ENCODE measurements around the gene DDIT4.
A peak's percentile ranks its signal among the peaks of the same experiment; 100 is the strongest.
"Not testable (repeated sequence)": the region's sequence is repeated elsewhere in the genome, so short reads cannot be mapped to it uniquely, and the experiment has no call there.

Gene DDIT4

DNA sequence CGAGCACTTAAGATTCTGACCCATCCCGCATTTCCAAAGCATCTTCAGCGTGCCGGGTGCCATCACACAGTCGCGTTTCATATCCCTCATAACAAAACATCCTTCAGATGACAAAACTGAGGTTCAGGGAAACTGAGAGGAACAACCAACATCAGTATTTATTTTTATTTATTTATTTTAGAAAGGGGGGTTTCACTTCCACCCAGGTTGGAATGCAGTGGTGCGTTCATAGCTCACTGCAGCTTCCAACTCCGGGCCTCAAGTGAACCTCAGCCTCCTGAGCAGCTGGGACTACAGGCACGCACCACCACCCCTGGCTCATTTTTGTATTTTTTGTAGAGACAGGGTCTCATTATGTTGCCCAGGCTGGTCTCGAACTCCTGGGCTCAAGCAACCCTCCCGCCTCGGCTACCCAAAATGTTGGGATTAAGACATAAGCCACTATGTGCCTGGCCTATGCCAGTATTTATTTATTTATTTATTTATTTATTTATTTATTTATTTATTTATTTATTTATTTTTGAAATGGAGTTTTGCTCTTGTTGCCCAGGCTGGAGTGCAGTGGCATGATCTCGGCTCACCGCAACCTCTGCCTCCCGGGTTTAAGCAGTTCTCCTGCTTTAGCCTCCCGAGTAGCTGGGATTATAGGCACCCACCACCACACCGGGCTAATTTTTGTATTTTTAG is 24.4 kb upstream of the DDIT4 start:
- DNase-seq: not testable (repeated sequence)

DNA sequence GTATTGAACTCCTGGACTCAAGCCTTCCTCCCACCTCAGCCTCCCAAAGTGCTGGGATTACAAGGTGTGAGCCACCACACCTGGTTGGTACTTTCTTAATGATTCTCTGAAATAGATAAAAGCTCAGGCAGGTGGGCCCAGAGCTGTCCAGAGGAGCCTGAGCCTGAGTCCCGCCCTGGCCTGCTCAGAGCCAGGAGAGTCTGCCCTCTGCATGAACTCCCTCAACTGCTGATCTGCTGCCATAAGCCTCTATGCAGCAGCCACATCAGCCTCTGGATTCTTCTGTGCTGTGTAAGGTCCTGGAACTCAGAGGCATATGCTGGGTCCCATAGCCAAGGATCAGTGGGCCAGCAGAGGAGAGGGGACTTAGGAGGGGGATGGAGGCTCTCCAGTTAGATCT is 23.1 kb upstream of the DDIT4 start:
- DNase-seq: no peak

- DNase-seq: no peak
Observed at GRCh38 chr10:72251635-72252034, 22.1 kb upstream of the DDIT4 start.

- no peak for DNase-seq
Observed at GRCh38 chr10:72252972-72253371, 20.8 kb upstream of the DDIT4 start.

DNA sequence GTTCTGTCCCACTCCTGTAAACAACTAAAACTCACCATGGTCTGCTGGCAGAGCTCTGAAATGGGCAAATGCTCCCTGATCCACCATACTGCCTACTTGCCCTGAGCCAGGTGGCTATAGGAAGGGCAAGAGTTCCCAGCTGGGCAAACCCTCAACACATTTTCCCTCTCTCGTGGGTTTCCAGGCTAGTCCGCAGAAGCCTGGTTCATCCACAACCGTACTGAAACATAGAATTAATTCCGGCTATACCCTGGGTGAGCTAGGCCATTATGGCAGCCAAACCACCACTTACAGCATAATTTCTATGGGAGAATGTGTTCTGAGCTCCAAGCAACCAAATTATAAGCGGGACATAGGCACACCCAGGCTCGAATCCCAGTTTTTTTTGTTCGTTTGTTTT is 20.1 kb upstream of the DDIT4 start:
- DNase-seq: no peak

- DNase-seq: peak; percentile 49 to 53
Observed at GRCh38 chr10:72254813-72255568, 18.7 kb upstream of the DDIT4 start.

- no peak for DNase-seq
Observed at GRCh38 chr10:72255977-72256729, 17.6 kb upstream of the DDIT4 start.

DNA sequence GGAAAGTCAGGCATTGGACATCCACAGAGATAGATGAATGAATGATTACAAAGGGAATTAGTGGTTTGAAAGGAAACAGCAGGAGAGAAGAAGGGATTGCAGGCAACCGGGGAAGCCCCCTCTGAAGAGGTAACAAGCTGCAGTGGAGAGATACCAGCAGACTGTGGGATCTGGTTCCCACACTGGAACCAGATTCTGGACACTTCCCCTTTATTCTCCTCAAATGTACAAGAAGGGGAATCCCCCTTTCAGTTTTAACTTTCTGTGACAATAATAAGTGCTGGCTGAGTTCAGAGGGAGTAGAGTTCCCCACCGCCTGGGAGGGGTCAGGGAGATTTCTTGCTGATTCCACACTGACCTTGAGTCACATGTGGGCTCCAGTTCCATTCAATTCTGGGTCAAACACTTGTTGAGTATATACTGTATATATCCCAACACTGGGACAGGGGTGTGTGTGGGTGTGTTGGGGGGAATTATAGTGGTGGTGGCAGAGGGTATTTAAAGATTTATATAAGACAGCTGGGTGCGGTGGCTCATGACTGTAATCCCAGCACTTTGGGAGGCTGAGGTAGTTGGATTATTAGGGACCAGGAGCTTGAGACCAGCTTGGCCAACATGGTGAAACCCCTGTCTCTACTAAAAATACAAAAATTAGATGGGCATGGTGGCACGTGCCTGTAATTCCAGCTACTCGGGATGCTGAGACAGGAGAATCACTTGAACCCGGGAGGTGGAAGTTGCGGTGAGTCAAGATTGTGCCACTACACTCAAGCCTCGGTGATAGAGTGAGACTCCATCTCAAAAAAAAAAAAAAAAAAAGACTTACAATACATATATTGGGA is 16.5 kb upstream of the DDIT4 start:
- DNase-seq: peak in 1 of 2 experiments; percentile 36

DNA sequence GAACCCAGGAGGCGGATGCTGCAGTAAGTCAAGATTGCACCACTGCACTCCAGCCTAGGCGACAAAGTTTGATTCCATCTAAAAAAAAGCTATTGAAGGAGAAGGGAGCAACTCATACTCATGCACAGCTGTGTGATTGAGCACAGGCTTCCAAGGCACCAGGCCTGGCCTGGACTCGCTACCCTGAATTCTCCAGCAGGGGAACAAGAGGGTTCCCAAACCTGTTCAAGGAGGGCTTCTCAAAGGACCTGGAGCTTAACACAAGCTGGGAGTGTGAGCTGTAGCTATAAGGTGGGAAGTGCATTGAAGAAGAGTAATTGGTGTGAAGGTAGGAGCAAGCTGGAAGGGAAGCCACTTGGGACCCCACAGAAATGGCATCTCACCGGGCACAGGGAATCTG is 15.1 kb upstream of the DDIT4 start:
- no peak for DNase-seq

- peak in 1 of 2 experiments; percentile 41 for DNase-seq
Observed at GRCh38 chr10:72259491-72260238, 14.1 kb upstream of the DDIT4 start.

DNA sequence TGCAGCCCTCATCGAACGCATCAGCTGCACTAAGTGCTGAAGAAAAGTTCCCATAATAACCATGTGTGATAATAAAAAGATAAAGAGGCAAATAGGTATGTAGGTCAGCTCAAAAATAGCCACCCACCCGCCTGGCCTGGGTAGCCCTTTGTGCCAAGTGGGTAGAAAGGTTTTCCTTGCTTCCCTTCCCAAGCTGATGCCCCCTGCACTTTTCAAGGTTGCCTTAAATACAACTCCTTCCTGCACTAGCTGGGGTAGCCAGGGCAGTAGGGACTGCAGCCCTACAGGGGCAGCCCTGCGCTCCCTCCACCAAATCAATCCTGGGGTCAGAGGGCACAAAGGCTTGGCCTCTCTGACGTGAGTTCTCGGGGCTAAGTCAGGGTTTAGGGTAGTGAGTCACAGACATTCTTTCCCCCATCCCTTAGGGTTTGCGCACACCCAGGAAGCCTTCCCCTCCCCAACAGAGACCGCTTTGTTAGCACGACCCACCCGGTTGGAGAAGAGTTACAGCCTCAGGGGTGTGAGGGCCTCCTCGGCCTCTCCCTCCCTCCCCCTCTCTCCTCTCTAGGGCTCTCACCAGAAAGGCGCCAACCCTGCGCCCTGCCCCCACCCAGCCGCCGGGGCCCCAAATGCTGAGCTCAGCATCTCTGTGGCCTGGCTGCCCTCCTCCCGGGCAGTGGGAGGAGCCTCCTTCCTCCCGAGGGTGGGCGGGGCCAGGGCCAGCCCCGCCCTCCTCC is 13.3 kb upstream of the DDIT4 start:
- peak; percentile 92 to 94 for DNase-seq

DNA sequence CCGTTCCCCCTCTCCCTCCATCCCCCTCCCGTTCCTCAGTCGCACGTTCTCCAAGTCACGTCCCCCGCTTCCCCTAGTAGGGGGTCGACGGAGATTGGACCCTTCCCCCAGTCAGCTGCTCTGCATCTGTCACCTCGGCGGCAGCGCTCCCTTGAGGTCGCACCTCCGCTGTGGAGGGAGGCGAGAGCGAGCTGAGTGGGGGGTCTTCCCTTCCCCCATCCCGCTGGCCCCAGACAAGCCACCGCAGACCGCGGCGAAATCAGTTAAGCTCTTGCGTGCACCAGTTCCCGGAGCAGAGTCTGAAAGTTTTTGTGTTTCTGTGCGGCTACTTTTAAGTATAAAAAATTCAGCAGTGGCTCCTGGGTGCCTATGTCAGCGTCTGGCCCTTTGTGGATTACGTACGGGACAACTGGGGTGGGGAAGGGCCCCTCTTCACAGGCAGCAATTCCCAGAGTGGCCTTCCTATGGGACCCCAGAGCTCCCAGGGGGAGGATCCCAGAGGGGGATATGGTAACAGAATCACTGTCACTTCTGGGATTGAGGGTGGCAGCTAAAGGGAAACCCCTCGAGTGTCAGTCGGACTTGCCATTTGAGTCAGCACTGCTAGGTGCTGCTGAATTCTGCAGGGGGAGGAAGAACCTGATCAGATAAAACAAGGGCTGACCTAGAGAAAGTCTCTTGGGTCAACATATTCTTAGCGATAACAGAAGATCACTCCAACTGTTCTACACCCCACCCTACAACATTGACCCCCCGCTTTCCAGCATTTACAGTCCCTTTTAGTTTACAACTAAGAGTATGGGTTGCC is 12.5 kb upstream of the DDIT4 start:
- DNase-seq: peak; percentile 68 to 77

GRCh38 chr10:72261784-72262404 is 11.8 kb upstream of the DDIT4 start:
- no peak for DNase-seq

- DNase-seq: no peak
Observed at GRCh38 chr10:72263613-72264241, 10.0 kb upstream of the DDIT4 start.

GRCh38 chr10:72264536-72264935 is 9.2 kb upstream of the DDIT4 start:
- DNase-seq: no peak

GRCh38 chr10:72265508-72265907 is 8.2 kb upstream of the DDIT4 start:
- DNase-seq: no peak

DNA sequence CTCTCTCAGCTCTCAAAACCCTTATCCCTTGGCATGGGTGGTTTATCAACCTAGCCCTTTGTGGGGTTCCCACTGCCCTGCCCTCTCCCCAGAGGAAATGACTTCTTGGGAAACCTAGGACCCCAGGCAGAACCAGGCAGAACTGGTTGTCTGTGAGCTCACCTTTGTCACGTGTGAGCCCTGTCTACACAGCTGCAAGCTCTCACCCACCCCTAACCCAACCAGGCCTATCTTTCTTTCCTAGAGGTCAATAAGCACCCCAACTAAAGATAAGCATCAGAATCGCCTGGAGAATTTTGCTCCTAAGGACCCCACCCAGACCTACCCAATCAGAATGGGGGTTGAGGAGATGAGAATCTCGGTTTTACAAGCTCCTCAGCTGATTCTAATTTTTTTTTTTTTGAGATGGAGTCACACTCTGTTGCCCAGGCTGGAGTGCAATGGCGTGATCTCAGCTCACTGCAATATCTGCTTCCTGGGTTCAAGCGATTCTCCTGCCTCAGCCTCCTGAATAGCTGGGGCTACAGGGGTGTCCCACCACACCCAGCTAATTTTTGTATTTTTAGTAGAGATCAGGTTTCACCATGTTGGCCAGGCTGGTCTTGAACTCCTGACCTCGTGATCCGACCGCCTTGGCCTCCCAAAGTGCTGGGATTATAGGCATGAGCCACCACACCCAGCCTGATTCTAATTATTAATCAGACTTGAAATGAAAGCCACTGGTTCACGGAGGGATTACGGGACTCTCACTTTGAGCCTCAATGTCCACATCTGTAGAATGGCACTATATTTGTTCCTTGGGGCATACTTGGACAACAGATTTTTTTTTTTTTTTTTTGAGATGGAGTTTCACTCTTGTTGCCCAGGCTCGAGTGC is 7.5 kb upstream of the DDIT4 start:
- no peak for DNase-seq

- DNase-seq: no peak
Observed at GRCh38 chr10:72267381-72267780, 6.3 kb upstream of the DDIT4 start.

All from activated CD4-positive, alpha-beta T cell treated with anti-CD3 and anti-CD28 coated beads, Interleukin-2, amount 50 U/mL, for 48 hours (primary cell).